HEK293T (cell line): Measurements from ENCODE around the gene CADM2.

Source experiments
- CTCF ChIA-PET: fragments of 350-600 bp; formaldehyde crosslinking; extraction: SDS; loops from one replicate; lab custom pipeline; 2021; ENCODE audit warnings: antibody characterized with exemption, inconsistent platforms; lab: Yijun Ruan, JAX
- POLR2A ChIA-PET: fragments of 350-600 bp; formaldehyde crosslinking; extraction: SDS; loops from one replicate; lab custom pipeline; 2020; ENCODE audit warnings: antibody characterized with exemption, inconsistent platforms; lab: Yijun Ruan, JAX
- DNase-seq: peaks from one replicate; pipeline ENCODE4 v3.0.0; 2012; ENCODE audit warnings: mixed read lengths; ENCODE audit errors: extremely low spot score
- ARNT ChIP-seq: fragments of 450-650 bp; IDR thresholded peaks from 2 replicates; pipeline ENCODE4 v1.6.1; 2017; ENCODE audit warnings: mild to moderate bottlenecking
- BHLHE40 ChIP-seq: fragments of 450-650 bp; IDR thresholded peaks from 2 replicates; pipeline ENCODE4 v1.6.1; 2016; ENCODE audit warnings: mild to moderate bottlenecking, moderate library complexity, borderline replicate concordance
- CTBP1 ChIP-seq: fragments of 450-650 bp; IDR thresholded peaks from 2 replicates; pipeline ENCODE4 v1.6.1; 2016; ENCODE audit warnings: borderline replicate concordance
- ELF4 ChIP-seq: fragments of 450-650 bp; IDR thresholded peaks from 2 replicates; pipeline ENCODE4 v1.6.1; 2017; ENCODE audit warnings: antibody characterized with exemption
- FOXA1 ChIP-seq: fragments of 450-650 bp; IDR thresholded peaks from 2 replicates; pipeline ENCODE4 v1.6.1; 2016; ENCODE audit warnings: mild to moderate bottlenecking
- FOXK2 ChIP-seq: fragments of 450-650 bp; IDR thresholded peaks from 2 replicates; pipeline ENCODE4 v1.6.1; 2016; ENCODE audit warnings: mild to moderate bottlenecking
- FOXM1 ChIP-seq: fragments of 450-650 bp; IDR thresholded peaks from 2 replicates; pipeline ENCODE4 v1.6.1; 2017; ENCODE audit warnings: mild to moderate bottlenecking, borderline replicate concordance
- HDGF ChIP-seq: fragments of 450-650 bp; IDR thresholded peaks from 2 replicates; pipeline ENCODE4 v1.6.1; 2017; ENCODE audit warnings: antibody characterized with exemption, borderline replicate concordance
- L3MBTL2 ChIP-seq: fragments of 450-650 bp; conservative IDR thresholded peaks from 2 replicates; pipeline ENCODE4 v1.6.1; 2016; ENCODE audit warnings: mild to moderate bottlenecking
- LEF1 ChIP-seq: fragments of 450-650 bp; IDR thresholded peaks from 2 replicates; pipeline ENCODE4 v1.6.1; 2017; ENCODE audit warnings: mild to moderate bottlenecking, borderline replicate concordance
- NFRKB ChIP-seq: fragments of 450-650 bp; IDR thresholded peaks from 2 replicates; pipeline ENCODE4 v1.6.1; 2016; ENCODE audit warnings: mild to moderate bottlenecking, moderate library complexity
- SP1 ChIP-seq: fragments of 450-650 bp; IDR thresholded peaks from 2 replicates; pipeline ENCODE4 v1.6.1; 2017
- SUZ12 ChIP-seq: fragments of 450-650 bp; IDR thresholded peaks from 2 replicates; pipeline ENCODE4 v1.6.1; 2016; ENCODE audit warnings: mild to moderate bottlenecking
- TARDBP ChIP-seq: fragments of 450-650 bp; IDR thresholded peaks from 2 replicates; pipeline ENCODE4 v1.6.1; 2016
- ZNF384 ChIP-seq: fragments of 450-650 bp; IDR thresholded peaks from 2 replicates; pipeline ENCODE4 v1.6.1; 2016
- TF ChIP-seq, protein P1 (sequence below): fragments of 450-650 bp; IDR thresholded peaks from 2 replicates; pipeline ENCODE4 v1.6.1; 2016

Gene CADM2

DNA sequence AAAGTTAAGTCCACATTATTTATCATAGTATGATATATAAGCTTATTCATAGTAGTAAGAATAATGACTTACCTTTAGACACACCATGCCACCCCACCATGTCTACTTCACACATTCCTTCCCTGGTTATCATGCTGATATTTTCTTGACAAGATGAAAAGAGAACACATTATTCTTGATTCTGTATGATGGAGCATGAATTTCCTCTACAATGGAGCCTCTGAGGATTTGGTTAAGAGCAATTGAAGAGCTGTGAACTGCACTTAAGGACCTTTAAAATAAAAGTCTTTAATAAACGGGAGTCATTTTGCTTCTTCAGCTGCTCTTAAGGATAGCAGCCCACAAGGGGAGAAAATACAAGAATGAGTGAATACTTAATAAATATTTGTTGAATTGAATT lies 226.7 kb downstream of the CADM2 start:
- CTCF ChIA-PET: no interaction called here
- POLR2A ChIA-PET: no interaction called here
- no peak for DNase-seq
- no peak for TF ChIP-seq FOXM1
- no peak for TF ChIP-seq BHLHE40
- no peak for TF ChIP-seq NFRKB
- no peak for TF ChIP-seq ELF4
- TF ChIP-seq ZNF384: no peak
- TF ChIP-seq CTBP1: no peak
- no peak for TF ChIP-seq SP1
- TF ChIP-seq HDGF: no peak
- no peak for TF ChIP-seq L3MBTL2
- TF ChIP-seq, protein P1, sequence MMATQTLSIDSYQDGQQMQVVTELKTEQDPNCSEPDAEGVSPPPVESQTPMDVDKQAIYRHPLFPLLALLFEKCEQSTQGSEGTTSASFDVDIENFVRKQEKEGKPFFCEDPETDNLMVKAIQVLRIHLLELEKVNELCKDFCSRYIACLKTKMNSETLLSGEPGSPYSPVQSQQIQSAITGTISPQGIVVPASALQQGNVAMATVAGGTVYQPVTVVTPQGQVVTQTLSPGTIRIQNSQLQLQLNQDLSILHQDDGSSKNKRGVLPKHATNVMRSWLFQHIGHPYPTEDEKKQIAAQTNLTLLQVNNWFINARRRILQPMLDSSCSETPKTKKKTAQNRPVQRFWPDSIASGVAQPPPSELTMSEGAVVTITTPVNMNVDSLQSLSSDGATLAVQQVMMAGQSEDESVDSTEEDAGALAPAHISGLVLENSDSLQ: no peak
- no peak for TF ChIP-seq TARDBP
- no peak for TF ChIP-seq LEF1
- TF ChIP-seq ARNT: no peak
- no peak for TF ChIP-seq FOXK2
- no peak for TF ChIP-seq SUZ12

DNA sequence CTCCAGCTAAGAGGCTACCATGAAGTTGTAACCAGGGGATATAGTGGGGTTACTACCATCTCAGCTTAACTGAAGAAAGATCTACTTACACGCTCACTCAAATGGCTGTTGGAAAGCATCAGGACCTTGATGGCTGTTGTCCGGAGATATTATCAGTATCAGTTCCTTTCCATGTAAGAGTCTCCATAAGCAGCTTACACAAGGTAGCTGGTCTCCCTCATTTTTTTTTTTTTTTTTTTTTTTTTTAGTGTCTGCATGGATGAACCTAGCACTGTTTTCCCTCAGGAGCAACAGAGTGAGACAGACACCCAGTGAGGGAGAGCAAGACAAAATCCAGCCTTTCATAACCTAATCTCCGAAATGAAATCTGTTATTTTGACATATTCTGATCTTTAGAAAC lies 230.9 kb downstream of the CADM2 start:
- ChIA-PET POLR2A (interaction anchor here (0.6 kb wide), 1 partner anchor 51 kb away, joined by 3 read pairs; no protein-coding TSS in a partner anchor), CTCF (no interaction called here)
- TF ChIP-seq BHLHE40: no peak
- no peak for TF ChIP-seq FOXM1
- TF ChIP-seq, protein P1: no peak
- TF ChIP-seq SP1: no peak
- no peak for TF ChIP-seq ELF4
- TF ChIP-seq NFRKB: no peak
- TF ChIP-seq CTBP1: no peak
- no peak for TF ChIP-seq TARDBP
- TF ChIP-seq ZNF384: no peak
- no peak for TF ChIP-seq HDGF
- TF ChIP-seq ARNT: no peak
- TF ChIP-seq L3MBTL2: no peak
- TF ChIP-seq SUZ12: no peak
- TF ChIP-seq FOXK2: no peak
- no peak for TF ChIP-seq FOXA1
- TF ChIP-seq LEF1: no peak
- DNase-seq: no peak

DNA sequence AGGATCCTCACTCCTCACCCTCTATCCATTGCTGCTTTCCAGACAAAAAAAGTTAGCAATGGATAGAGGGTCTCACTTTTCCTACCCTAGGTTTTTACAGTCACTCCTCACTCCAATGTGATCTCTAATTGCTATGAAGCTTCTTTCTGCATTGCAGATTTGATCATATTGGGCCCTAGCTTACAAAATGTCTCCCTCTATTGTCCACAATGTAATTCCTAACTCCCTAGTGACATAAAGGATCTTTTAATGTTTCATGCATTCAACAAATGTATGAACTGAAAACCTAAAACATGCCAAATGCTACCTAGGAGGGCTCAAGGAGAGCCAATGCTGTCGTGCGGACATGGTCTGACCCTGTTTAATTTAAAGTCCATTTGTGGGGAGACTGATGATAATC lies 234.8 kb downstream of the CADM2 start:
- no peak for DNase-seq
- no peak for TF ChIP-seq NFRKB
- TF ChIP-seq LEF1: no peak
- no peak for TF ChIP-seq HDGF
- TF ChIP-seq ZNF384: no peak
- no peak for TF ChIP-seq CTBP1
- TF ChIP-seq, protein P1: no peak
- TF ChIP-seq ELF4: no peak
- no peak for TF ChIP-seq ARNT
- no peak for TF ChIP-seq FOXA1
- TF ChIP-seq BHLHE40: no peak
- no peak for TF ChIP-seq SP1
- no peak for TF ChIP-seq SUZ12
- TF ChIP-seq FOXK2: no peak
- no peak for TF ChIP-seq FOXM1
- TF ChIP-seq TARDBP: no peak
- TF ChIP-seq L3MBTL2: no peak
- CTCF ChIA-PET: no interaction called here
- POLR2A ChIA-PET: no interaction called here

DNA sequence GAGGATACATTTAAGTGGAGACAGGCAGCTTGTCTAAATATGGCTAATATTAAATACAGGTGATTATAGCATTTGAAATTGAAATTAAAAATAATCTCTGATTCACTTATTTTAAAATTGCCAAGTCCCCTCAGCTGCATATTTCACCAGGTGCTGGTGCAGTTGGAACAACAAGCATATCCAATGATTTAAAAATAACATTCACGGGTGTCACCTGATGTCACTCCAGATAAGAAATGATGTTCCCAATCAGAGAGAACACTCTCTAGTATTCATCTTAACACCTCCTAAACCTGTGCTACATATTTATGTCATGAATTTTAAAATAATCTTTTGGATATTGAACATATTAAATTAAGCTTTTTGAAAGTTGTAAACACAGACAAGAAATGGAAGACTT lies 249.9 kb downstream of the CADM2 start:
- ChIA-PET CTCF (no interaction called here), POLR2A (no interaction called here)
- TF ChIP-seq SP1 (no peak), CTBP1 (no peak), HDGF (no peak), FOXM1 (no peak), ARNT (no peak), NFRKB (no peak), LEF1 (no peak), ZNF384 (no peak), FOXK2 (no peak)
- TF ChIP-seq, protein P1: no peak
- DNase-seq: no peak

DNA sequence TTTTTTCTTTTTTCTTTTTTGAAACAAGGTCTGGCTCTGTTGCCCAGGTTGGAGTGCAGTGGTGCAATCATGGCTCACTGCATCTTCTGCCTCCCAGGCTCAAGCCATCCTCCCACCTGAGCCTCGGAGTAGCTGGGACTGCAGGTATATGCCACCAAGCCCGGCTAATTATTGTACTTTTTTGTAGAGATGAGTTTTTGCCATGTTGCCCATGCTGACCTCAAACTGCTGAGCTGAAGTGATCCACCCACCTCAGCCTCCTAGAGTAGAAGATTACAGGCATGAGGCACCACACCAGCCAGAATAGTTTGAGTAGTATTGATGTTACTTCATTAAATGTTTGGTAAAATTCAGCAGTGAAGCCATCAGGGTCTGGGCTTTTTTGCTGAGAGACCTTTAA lies 251.8 kb downstream of the CADM2 start:
- TF ChIP-seq FOXA1 (no peak), SP1 (no peak), L3MBTL2 (no peak), CTBP1 (no peak), ZNF384 (no peak), ELF4 (no peak), BHLHE40 (no peak), HDGF (no peak), FOXM1 (no peak), SUZ12 (no peak), FOXK2 (no peak), TARDBP (no peak), LEF1 (no peak), NFRKB (no peak), ARNT (no peak)
- TF ChIP-seq, protein P1: no peak
- POLR2A ChIA-PET: no interaction called here

More for the DNA sequence above, 251.8 kb downstream of the CADM2 start:
- CTCF ChIA-PET: no interaction called here
- DNase-seq: no peak
